ENCODE results near the gene UBXN7.
"Not testable (repeated sequence)": the region's sequence is repeated elsewhere in the genome, so short reads cannot be mapped to it uniquely, and the experiment has no call there.

UBXN7 gene

GRCh38 chr3:196357905-196358304 lies 74.3 kb downstream of the UBXN7 start:
- no peak for DNase-seq (ENCODE audit: low read depth in 1 of 2, low spot score in 1 of 2)

- no peak for DNase-seq (ENCODE audit: low read depth in 1 of 2, low spot score in 1 of 2)
Observed at GRCh38 chr3:196356556-196356955, 75.7 kb downstream of the UBXN7 start.

GRCh38 chr3:196355668-196356067 lies 76.6 kb downstream of the UBXN7 start:
- DNase-seq (ENCODE audit: low read depth in 1 of 2, low spot score in 1 of 2) = no peak

GRCh38 chr3:196354132-196354531 lies 78.1 kb downstream of the UBXN7 start:
- DNase-seq (ENCODE audit: low read depth in 1 of 2, low spot score in 1 of 2) = no peak

- no peak for DNase-seq (ENCODE audit: low read depth in 1 of 2, low spot score in 1 of 2)
Observed at GRCh38 chr3:196351541-196351940, 80.7 kb downstream of the UBXN7 start.

- no peak for DNase-seq (ENCODE audit: low read depth in 1 of 2, low spot score in 1 of 2)
Observed at GRCh38 chr3:196350067-196350466, 82.2 kb downstream of the UBXN7 start.

- no peak for DNase-seq (ENCODE audit: low read depth in 1 of 2, low spot score in 1 of 2)
Observed at GRCh38 chr3:196348698-196349097, 83.5 kb downstream of the UBXN7 start.

GRCh38 chr3:196344663-196345062 lies 87.6 kb downstream of the UBXN7 start:
- DNase-seq (ENCODE audit: low read depth in 1 of 2, low spot score in 1 of 2) = no peak

GRCh38 chr3:196343917-196344316 lies 88.3 kb downstream of the UBXN7 start:
- DNase-seq (ENCODE audit: low read depth in 1 of 2, low spot score in 1 of 2) = not testable (repeated sequence)

- DNase-seq (ENCODE audit: low read depth in 1 of 2, low spot score in 1 of 2) = no peak
Observed at GRCh38 chr3:196341137-196341536, 91.1 kb downstream of the UBXN7 start.

- DNase-seq (ENCODE audit: low read depth in 1 of 2, low spot score in 1 of 2) = no peak
Observed at GRCh38 chr3:196340466-196340865, 91.8 kb downstream of the UBXN7 start.

- no peak for DNase-seq (ENCODE audit: low read depth in 1 of 2, low spot score in 1 of 2)
Observed at GRCh38 chr3:196339493-196340254, 92.6 kb downstream of the UBXN7 start.

GRCh38 chr3:196339044-196339443 lies 93.2 kb downstream of the UBXN7 start:
- DNase-seq (ENCODE audit: low read depth in 1 of 2, low spot score in 1 of 2) = no peak

- no peak for DNase-seq (ENCODE audit: low read depth in 1 of 2, low spot score in 1 of 2)
Observed at GRCh38 chr3:196336319-196337145, 95.7 kb downstream of the UBXN7 start.

- DNase-seq (ENCODE audit: low read depth in 1 of 2, low spot score in 1 of 2) = no peak
Observed at GRCh38 chr3:196335503-196335948, 96.7 kb downstream of the UBXN7 start.

GRCh38 chr3:196334982-196335381 lies 97.2 kb downstream of the UBXN7 start:
- no peak for DNase-seq (ENCODE audit: low read depth in 1 of 2, low spot score in 1 of 2)

- no peak for DNase-seq (ENCODE audit: low read depth in 1 of 2, low spot score in 1 of 2)
Observed at GRCh38 chr3:196332168-196332567, 100.1 kb downstream of the UBXN7 start.

- DNase-seq (ENCODE audit: low read depth in 1 of 2, low spot score in 1 of 2) = no peak
Observed at GRCh38 chr3:196327405-196327804, 104.8 kb downstream of the UBXN7 start.

GRCh38 chr3:196326936-196327335 lies 105.3 kb downstream of the UBXN7 start:
- DNase-seq (ENCODE audit: low read depth in 1 of 2, low spot score in 1 of 2) = no peak

GRCh38 chr3:196323691-196324090 lies 108.5 kb downstream of the UBXN7 start:
- DNase-seq (ENCODE audit: low read depth in 1 of 2, low spot score in 1 of 2) = no peak

GRCh38 chr3:196323016-196323415 lies 109.2 kb downstream of the UBXN7 start:
- DNase-seq (ENCODE audit: low read depth in 1 of 2, low spot score in 1 of 2) = no peak

- no peak for DNase-seq (ENCODE audit: low read depth in 1 of 2, low spot score in 1 of 2)
Observed at GRCh38 chr3:196321162-196321561, 111.1 kb downstream of the UBXN7 start.
